Measurements from ENCODE around the gene RBL2.
A peak's percentile ranks its signal among the peaks of the same experiment; 100 is the strongest.

The RBL2 gene

DNA sequence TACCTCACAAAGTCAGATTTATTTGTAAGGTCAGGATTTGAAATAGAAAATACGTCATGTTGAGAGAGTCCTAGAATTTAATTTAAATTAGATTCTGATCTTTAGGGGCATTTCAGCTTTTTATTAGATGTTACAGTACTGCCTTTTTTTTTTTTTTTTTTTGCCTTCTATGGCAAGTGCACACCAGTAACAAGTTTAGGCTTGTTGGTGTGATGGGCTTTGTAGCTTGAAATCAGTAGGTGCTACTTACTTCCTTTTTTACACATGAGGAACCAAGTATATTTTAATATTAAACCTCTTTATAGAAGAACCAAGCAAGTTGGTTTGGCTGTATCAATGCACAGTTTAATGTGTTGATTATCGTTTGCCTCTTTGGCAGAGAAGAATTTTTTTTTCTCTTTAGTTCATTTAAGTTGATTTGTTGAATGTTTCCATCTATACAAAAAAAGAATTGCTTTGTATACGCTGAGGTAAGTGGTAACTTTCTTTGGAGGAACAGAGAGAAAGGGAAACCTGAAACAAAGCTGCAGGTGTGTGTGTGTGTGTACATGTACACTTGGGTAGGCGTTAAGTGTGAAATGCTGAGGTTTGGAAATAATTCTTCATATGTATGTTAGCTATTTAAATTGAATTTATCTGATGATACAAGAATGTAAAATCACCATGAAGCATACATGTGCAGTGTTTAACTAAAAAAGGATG lies 15.7 kb downstream of the RBL2 start:
- DNase-seq (ENCODE audit: low spot score): no peak
- in situ Hi-C loops (cut with MboI; ENCODE audit: low sequenced_read_pairs, unreplicated experiment): no loop called here
- TF ChIP-seq, protein P1, sequence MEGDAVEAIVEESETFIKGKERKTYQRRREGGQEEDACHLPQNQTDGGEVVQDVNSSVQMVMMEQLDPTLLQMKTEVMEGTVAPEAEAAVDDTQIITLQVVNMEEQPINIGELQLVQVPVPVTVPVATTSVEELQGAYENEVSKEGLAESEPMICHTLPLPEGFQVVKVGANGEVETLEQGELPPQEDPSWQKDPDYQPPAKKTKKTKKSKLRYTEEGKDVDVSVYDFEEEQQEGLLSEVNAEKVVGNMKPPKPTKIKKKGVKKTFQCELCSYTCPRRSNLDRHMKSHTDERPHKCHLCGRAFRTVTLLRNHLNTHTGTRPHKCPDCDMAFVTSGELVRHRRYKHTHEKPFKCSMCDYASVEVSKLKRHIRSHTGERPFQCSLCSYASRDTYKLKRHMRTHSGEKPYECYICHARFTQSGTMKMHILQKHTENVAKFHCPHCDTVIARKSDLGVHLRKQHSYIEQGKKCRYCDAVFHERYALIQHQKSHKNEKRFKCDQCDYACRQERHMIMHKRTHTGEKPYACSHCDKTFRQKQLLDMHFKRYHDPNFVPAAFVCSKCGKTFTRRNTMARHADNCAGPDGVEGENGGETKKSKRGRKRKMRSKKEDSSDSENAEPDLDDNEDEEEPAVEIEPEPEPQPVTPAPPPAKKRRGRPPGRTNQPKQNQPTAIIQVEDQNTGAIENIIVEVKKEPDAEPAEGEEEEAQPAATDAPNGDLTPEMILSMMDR (IDR thresholded peaks at IDR 0.05; ENCODE audit: borderline replicate concordance, control extremely low read depth, extremely low read depth, insufficient read depth, missing control alignments): no peak

DNA sequence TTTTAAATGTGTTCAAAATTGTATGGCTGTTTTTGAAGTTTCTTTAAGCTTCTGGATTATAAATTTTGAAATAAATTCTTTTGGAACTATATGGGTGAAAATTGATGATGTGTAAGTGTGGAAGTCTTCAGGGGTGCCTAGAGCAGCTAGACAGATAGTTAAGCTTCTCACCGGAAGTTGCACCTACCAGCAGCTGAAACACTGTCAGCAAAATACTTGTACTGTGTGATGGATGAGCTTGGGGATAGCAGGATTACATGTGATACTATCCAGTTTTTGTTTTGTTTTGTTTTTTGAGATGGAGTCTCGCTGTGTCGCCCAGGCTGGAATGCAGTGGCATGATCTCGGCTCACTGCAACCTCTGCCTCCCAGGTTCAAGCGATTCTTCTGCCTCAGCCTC lies 19.7 kb downstream of the RBL2 start:
- TF ChIP-seq, protein P1 (IDR thresholded peaks at IDR 0.05; ENCODE audit: borderline replicate concordance, control extremely low read depth, extremely low read depth, insufficient read depth, missing control alignments): no peak
- in situ Hi-C loops (cut with MboI; ENCODE audit: low sequenced_read_pairs, unreplicated experiment): no loop called here
- no peak for DNase-seq (ENCODE audit: low spot score)

DNA sequence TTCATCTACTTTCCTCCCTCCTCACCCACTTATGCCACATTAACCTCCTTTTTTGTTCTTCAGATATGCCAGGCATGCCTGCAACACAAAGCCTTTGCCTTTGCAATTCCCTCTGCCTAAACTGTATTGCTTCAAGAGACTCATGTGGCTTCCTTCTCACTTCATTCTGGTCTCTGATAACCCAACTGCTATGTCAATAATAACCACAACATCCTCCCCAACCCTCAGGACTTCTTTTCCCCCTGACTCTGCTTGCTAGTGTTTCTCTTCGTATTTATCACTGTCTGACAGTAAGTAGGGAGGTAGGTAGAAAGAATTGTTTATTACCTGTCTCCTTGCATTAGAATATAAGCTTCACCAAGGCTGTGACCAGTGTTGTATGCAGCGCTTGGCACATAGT lies 22.4 kb downstream of the RBL2 start:
- TF ChIP-seq, protein P1 (IDR thresholded peaks at IDR 0.05; ENCODE audit: borderline replicate concordance, control extremely low read depth, extremely low read depth, insufficient read depth, missing control alignments): no peak
- in situ Hi-C loops (cut with MboI; ENCODE audit: low sequenced_read_pairs, unreplicated experiment): no loop called here
- no peak for DNase-seq (ENCODE audit: low spot score)

DNA sequence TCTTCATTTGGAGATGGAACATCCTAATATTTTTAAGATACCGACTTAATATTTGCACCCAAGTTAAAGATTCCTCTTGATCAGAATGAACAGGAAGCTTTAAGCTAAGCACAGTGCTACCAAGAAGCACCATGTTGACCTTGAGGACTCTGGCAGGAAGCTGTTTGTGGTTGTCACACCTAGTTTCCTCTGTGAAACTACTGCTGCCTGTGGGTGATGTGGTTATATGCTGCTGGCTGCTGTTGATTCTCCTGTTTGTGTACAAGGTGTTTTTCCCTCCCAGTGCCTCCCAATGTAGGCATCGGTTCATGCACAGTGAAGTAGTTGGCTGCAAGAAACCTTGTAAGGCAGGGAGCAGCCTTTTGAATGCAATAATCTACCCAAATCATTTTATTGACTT lies 23.4 kb downstream of the RBL2 start:
- TF ChIP-seq, protein P1 (IDR thresholded peaks at IDR 0.05; ENCODE audit: borderline replicate concordance, control extremely low read depth, extremely low read depth, insufficient read depth, missing control alignments): no peak
- DNase-seq (ENCODE audit: low spot score): peak; percentile 72
- in situ Hi-C loops (cut with MboI; ENCODE audit: low sequenced_read_pairs, unreplicated experiment): no loop called here

DNA sequence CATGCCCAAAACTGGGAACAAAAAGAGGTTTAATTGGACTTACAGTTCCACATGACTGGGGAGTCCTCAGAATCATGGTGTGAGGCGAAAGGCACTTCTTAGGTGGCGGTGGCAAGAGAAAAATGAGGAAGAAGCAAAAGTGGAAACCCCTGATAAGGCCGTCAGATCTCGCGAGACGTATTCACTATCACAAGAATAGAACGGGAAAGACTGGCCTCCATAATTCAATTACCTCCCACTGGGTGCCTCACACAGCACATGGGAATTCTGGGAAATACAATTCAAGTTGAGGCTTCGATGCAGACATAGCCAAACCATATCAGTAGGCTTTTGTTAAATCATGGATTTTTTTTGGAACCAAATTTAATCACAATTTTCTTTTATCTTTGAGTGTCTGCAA lies 24.4 kb downstream of the RBL2 start:
- TF ChIP-seq, protein P1 (IDR thresholded peaks at IDR 0.05; ENCODE audit: borderline replicate concordance, control extremely low read depth, extremely low read depth, insufficient read depth, missing control alignments): no peak
- DNase-seq (ENCODE audit: low spot score): no peak
- in situ Hi-C loops (cut with MboI; ENCODE audit: low sequenced_read_pairs, unreplicated experiment): no loop called here

DNA sequence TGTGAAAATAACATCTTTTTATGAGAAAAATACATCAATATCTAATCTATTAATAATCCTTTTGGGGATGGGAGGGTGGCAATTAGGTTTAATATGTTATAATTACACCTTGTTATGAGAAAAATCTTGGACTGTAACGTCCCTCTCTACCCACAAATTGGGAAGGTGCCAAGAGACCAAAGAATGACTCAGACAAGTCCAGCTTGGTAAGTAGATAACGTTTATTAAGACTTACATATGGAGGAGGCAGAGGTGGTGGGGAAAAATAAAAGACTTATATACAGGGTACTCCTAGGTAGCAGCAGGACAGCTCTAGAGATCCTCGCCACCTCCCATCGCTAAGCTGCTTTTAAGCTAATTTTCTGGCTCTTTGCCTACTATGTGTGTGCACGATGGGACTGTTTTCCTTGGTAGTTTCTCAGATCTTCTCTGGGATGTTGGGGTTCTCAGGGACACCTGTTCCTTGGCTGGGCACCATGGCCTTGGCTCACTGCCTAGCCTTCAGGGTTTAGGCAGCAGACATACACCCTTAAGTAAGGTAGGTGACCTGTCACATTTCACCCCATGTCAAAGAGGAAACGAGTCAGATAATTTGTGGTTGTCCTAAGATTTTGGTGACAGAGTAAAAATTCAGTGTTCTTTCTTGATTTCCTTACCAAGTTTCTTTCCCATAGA lies 31.5 kb downstream of the RBL2 start:
- in situ Hi-C loops (cut with MboI; ENCODE audit: low sequenced_read_pairs, unreplicated experiment): no loop called here
- no peak for DNase-seq (ENCODE audit: low spot score)
- TF ChIP-seq, protein P1 (IDR thresholded peaks at IDR 0.05; ENCODE audit: borderline replicate concordance, control extremely low read depth, extremely low read depth, insufficient read depth, missing control alignments): no peak

Data from GM13976 (cell line).